Right renal pelvis (tissue), 4 donors: Measurements from ENCODE around the gene MEGF9. TPM values are rescaled to one million over a fixed set of nuclear protein-coding genes. Genes with fewer than 3 reads are reported as not detected.

Experiments used
- DNase-seq, 4 donors: peaks; one replicate each; pipeline ENCODE4 v3.0.0-alpha.2; 2013; ENCODE audit warnings: low read depth in 4 of 4, low spot score in 3 of 4, missing footprints in 1 of 4
- polyA plus RNA-seq, 4 donors: library from polyadenylated mRNA; unstranded; fragments of 120-200 nt; gene quantifications; one replicate each; pipeline ENCODE4 v1.2.1, GENCODE V29; 2013; ENCODE audit not compliant: insufficient read length in 4 of 4

The MEGF9 gene
- polyA plus RNA-seq, 4 donors = 17.7 to 23.6 (median 21.4) TPM

DNA sequence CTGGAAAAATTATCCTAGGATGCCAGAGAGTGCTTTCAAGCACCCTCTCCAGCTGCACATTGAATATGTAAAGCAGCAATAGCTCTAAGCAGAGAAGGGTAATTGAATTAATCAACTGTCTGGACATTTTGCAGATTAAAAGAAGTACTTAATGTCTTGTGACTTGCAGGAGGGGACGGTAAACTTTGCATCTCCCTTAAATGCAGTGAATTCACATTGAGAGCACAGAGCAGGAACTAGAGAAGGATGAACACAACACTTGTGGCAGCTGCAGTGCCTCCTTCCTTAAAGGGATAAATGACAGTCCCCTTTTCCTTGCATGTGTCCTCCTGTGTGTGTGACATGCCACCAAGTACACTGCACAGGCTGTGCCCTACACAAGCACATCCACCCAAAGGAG, 126.9 kb downstream of the MEGF9 start:
- no peak for DNase-seq

DNA sequence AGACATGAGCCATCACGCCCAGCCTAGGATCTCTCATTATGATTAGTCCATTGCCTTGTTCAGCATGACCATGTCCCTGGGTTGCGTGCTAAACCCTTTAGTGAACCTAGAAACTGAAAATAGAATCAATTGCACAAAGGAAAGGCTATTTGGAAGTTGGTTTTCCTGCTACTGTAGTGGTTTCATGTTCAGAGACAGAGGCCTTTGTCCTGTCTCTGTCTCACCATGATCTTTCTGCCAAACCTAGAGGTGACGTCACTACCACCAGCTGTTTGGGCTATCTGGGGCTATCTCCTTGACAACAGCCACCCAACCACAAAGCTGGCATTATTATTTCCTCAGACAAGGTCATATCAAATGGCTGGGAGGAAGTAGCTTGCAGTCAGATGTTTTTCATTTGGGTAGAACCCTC, 130.3 kb downstream of the MEGF9 start:
- DNase-seq = peak in 2 of 4 donors; percentile 7 to 22

DNA sequence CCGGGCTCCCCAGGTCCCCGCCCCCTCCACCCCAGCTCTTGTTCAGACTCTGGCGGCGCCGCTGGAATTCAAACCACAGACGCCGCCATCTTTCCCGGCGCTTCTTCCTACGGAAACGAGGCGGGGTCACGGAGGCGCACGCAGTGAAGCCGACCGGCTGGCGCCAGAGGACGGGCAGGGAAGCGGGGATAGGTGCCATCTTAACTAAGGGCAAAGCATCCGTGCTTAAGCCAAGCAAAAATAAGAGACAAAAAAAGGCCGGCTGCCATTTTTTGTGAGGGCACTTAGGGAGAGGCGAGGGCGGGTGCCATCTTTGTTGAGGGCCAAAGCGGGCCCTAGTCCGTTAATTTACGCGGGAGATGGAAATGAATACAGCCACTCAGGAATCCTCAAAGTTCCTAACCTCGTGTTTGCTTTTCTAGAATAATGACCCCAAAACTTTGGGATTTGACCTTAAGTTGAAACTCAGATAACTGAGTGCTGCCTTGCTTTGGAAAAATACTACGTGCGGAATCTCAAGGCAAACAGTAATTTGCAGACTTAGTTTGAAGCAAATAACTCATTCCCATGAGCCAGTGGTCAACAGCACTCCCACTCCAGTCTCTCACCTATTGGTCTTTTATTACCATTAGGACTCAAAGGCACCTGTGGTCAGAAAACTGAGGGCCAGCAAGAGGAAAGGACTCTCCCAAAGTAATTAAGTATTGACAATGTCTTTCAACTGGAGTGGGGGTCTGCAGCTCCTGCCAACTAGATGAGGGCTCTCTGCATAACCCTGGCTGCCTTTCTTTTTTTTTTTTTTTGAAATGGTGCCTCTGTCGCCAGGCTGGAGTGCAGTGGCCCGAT, 134.0 kb downstream of the MEGF9 start, which contains the start of gene CDK5RAP2:
Gene CDK5RAP2 (minus strand): TSS at position 117 of the 846 bp plus-strand sequence. CDS start 189 bp downstream, outside the sequence.
- DNase-seq = peak; percentile 87 to 95 (median 91)

DNA sequence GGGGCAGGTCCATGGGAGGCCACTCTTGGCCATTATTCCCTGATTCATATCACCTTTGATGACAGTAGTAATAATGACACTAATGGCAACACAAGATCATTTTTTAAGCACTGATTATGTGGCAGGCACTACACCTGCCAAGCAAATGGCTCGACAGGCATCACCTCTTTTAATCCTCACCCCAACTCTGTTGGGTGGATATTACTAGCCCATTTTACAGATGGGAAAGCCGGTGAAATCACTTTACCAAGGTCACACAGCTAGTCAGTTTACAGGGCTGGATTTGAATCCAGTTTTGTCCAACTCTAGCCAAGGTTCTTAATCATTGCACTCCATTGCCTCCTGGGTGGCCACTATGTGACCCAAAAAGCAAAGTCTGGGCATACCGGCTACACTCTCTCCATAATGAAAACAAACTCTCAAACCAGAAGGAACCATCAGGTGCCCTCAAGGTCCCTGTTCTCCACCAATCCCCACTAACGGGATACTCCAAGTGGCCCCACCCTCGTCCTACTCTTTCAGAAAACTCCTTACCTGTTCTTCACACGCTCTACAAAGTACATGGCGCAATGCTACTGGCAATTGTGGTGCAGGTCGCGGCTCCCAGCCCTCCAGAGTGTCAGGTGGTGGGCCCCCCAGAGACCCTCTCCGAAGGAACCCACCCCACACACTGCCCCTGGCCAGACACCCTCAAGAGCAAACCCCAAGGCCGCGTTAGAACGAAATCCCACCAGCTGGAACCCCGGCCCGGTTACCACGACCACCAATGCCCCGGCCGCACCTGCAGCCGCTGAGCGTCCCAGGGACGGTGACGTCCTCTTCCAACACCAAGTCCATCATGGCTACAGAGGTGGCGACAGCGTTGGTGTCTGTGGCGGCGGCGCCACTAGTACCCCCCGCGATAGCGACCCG, 134.9 kb downstream of the MEGF9 start:
- no peak for DNase-seq

DNA sequence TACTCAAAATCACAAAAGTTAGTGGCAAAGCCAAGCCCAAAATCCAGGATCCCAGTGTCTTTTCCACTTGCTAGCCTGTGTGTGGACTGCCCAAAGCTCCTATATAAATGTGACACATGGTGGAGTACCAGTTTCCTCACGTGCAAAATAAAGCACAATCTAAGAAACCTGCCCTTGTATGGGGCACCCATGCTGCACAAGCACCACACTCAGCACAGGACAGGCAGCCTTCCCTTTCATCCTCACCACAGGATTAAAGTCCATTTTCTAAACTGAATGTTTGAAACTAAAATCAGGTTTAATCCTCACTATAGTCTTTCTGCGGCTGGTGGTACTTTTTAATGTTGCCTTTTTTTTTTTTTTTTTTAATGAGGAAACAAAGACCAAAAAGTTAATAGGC, 139.8 kb downstream of the MEGF9 start:
- DNase-seq = no peak

DNA sequence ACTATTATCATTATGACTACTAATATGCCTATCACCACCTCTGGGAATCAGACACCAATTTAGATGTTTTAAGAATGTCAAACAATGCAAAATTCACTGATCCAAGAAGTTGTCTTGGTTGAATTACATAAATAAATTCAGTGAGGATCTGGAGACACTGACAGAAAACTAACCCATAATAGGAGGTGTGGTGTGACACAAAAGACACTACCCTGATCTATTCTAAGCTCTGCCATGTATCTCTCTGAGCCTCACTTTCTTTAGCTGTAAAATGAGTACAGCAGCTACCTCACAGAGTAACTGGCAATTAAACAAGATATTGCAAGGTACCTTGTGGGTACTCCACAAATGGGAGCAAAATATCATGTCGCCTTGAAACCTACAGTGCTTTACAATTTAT, 141.8 kb downstream of the MEGF9 start:
- DNase-seq = no peak

DNA sequence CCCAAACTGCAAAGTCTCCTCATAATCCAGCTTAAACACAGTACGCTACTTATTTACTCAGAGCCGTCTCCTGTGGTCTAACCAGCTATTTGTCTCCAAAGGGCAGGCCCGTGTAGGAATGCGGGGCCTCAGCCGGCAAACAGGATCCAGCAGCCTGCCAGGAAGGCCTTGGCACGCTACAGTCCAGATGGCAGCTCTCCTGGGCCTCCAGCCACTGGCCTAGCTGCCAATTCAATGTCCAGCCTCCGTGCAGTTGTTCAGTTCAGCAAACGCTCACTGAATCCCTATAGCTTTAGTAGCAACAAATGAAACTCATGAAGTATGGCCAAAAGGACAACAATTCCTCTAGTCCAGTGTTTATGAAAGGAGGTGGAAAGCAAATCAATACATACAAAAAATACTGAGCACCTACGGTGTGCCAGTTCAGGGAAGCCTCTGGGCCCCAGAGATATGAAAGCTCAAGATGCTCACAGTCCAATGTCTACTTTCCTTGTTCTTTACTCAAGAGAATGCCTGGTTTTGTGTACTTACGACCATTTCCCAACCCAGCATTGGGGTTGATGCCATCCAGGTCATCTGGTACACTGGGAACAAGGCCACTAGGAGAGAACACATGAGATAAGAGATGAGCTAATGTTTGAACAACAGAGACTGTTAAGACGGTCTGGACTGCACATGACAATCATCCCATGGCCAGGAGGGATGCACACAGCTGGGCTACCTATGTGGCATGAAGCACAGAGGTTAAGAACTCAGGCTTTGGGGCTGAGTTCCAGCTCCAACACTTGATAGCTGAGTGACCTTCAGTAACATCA, 142.6 kb downstream of the MEGF9 start:
- DNase-seq = no peak

DNA sequence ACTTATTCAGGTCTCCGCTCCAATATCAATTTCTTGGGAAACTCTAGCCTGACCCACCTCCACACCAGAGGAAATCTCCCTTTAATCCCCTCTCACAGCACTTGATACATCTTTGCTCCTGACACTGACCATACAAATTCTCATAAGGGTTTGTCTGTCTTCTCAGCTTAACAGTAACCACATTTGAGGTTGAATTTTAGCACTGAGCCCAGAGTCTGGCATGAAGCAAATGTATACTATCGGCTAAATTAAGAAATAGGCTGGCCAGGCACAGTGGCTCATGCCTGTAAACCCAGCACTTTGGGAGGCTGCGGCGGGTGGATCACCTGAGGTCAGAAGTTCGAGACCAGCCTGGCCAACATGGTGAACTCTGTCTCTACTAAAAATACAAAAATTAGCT, 144.0 kb downstream of the MEGF9 start:
- no peak for DNase-seq

DNA sequence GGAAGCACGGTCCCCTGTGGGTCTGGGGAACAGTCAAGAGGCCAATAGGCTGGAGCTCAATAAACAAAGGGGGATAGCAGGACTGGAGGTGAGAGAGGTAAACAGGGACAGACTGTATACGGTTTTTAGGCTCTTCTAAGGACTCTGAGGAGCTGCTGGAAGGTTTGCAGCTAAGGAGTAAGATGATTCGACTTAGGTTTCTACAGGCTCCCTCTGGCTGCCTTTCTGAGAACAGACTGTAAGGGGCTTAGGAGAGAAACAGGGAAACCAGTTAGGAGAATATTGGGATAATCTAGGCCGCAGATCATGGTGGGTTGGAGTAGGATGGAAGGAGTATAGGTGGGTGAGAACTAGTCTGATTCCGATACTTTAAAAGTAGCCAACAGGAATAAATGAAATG, 144.7 kb downstream of the MEGF9 start:
- no peak for DNase-seq

DNA sequence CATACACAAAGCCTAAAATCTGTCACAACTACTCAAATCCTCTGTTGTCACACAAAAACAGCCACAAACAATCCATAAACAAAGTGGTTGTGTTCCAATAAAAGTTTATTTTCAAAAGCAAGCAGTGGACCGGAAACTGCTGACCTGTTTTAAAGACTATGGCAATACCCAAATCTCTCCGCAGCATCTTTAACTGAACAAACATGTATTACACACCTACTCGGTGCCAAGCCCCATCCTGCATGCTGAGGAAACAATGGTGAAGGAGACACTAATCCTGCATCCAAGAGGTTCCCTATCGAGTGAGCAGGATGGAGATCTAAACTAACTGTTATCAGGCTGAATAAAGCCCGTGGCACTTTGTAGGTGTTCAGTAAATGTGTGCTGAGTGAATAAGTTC, 145.5 kb downstream of the MEGF9 start:
- no peak for DNase-seq

DNA sequence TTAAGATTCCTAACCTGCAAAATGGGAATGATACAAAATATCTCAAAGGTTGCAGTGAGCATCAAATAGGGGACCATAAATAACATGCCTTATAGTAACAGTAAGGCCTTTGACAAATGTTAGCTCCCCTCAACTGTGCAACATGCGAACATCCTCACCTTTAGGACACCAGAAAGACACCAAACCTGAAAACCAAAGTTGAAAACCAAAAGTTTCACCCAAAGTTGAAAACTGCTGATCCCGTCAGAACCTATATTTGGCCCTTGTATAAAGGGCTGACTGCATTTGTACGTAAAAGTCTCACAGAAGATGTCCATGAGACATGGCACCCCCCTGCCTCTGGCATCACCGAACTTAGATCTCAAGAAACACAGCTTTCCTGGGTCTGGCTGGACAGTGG, 146.4 kb downstream of the MEGF9 start:
- no peak for DNase-seq

DNA sequence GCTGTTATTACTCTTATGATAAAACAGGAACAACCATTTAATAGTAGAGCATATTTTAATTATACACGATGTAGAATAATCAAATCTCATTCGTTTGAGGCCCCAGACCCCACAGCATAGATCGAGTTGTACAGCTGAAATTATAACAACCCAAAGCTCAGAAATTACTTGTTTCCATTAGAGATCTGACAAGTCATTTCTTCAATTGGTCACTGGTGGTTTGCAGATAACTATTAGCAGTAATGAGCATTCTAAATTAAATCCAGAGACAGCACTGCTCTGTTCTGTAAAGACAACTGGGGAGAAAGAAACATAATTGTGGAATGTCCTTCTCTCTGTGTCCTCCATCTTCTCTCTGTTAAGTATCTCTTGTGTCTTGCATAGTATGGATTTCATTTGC, 147.2 kb downstream of the MEGF9 start:
- no peak for DNase-seq

DNA sequence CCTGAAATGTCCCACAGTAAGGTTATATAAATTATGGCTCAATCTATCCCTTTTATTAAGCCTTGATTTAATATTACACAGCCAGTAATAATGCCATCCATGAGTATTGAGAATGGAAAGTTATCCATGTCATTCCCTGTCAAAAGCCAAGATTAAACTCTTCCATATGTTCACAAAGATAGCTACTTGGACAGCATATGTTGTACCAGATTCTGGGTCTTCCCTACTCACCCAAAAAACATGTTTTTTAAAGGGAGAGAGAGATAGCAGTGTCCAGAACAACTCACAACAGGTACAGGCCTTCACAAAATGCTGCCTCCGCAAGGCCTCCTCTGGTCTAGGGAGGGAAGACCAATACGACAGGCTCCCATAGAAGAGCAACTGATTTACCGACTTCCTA, 149.7 kb downstream of the MEGF9 start:
- no peak for DNase-seq

DNA sequence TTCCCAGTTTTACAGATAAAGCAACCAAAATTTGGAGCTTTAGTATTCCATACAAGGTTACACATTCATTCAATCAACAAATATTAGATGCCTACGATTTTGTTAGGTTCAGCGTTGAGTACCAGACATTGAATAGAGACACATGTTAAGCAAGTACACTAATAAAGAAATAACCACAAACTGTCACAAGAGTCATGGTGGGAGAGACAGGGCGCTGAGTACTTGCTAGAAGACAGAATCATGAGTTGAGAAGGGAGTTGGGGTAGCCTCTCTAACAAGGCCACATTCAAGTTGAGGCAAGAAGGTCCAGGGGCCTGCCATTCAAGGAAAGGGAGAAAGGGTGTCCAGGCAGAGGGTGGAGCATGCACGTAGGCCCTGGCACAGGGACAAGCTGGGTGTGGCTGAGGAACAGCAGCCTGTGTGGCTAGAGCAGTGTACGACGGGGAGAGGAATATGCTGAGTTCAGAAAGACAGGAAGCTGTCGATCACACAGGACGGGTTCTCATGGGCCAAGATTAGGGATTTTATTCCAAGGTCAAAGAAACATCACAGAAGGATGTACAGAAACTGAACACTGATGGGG, 151.3 kb downstream of the MEGF9 start:
- DNase-seq = no peak

DNA sequence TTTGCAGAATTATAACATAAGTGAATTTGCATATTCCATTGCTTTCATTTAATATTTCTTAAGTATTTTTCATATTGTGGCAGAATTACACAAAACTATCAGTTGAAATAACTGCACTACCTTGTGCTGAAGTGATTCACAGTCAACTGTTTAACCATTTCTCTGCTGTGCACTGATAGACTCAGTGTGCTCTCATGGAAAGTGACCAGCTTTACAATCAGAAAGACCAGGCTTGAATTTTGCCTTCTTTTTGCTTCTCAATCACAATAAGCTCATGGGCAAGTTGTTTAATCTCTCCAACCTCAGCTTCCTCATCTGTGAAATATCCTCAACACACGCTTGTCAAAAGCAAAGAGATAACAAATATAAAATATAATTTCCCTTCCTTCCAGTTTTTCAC, 152.6 kb downstream of the MEGF9 start:
- DNase-seq = no peak

DNA sequence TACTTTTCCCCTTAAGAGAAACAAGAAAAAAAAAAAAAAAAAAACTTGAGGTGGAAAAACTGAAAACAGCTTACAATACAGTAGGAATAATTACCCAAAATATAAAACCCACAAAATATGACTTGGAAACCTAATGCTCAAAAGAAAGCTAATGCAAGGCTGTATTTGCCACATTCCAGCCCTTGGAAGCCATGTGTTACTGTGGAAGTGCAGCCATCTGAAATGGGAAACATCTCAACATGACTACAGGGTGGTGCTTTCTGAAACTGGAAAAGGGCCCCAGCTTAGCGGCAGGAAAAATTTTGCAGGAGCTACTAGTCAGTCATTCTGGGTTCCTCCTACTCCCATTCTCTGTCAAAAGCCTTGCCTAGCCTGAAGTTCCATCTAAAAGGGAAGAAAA, 154.7 kb downstream of the MEGF9 start:
- DNase-seq = no peak

DNA sequence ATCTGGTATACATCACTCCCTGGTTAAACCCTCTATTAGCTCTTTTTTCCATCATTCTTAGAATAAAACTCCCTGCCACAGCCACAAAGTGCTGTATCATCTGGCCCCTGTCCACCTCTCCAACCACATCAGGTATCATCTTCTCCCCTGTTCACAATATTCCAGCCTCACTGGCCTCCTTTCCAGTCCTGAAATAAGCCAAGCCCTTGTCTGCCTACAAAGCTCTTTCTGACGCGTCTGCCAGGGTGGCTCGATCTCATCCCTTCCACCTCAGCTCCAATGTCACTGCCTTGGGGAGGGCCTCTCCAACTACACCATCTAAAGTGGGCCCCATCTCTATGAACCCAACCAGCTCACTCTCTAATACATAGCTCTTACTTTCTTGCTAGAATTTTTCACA, 155.8 kb downstream of the MEGF9 start:
- DNase-seq = no peak

DNA sequence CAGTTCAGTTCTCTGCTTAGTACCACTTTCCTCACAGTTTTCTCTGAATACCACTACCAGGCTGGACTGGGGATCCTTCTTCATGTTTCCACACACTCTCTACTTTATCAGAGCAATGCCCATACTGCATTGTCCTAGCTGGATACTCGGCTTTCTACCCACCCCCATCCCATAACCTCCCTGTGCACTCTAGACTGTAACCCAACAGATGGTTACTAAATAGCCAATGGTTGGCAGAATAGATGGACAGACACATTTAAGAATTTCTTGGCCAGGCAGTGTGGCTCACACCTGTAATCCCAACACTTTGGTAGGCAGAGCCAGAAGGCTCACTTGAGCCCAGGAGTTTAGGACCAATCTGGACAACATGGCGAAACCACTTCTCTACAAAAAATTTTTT, 157.1 kb downstream of the MEGF9 start:
- DNase-seq = no peak

DNA sequence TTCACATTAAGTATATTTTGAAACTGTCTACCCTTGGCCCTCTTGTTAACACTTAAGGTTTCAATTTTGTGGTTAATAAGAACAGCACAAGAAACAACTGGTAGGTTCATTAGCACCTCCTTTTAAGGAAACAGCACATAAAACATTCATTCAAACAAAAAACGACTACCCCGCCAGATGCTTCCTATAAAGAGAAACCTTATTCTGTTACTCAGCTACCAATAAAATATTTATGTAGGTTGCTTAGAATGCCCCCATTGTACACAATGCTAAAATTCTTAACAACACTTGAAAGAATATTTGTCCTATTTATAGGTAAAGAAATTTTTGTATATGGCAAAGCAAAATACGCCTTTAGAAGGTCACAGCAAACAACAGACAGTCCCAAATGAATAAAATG, 157.5 kb downstream of the MEGF9 start:
- DNase-seq = no peak

DNA sequence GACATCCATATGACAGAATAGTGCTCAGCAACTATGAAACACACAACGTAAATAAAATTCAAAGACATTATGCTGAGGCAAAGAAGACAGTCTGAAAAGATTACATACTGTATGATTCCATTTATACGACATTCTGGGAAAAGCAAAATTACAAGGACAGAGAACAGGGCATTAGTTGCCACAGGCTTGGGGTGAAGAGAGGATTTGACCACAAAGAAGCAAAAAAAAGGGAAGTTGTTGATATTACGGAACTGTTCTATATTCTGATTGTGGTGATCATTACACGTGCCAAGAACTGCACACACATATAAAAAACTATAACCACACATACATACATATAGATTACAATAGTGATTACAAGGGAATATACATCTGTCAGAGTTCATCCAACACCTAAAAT, 158.4 kb downstream of the MEGF9 start:
- no peak for DNase-seq
